HCT116 (cell line): ENCODE measurements around the gene ZNF438. TPM values are rescaled to one million over a fixed set of nuclear protein-coding genes. Genes with fewer than 3 reads are reported as not detected.

Experiments used
- ATAC-seq: fragments of 200-7000 bp; cut with Tn5 transposase; 2 replicates; pipeline ENCODE4 v1.9.1; 2020; ENCODE audit warnings: mild to moderate bottlenecking, moderate library complexity
- BruUV-seq: library from RNA; stranded (reverse); fragments of 400-500 nt; replicated peaks from 2 replicates; lab custom pipeline; 2021; lab: Mats Ljungman, UMichigan
- CTCF ChIA-PET: fragments of 300-600 bp; sonication (Branson Sonifier 250); formaldehyde crosslinking; loops from one replicate; lab custom pipeline; 2021; ENCODE audit warnings: antibody characterized with exemption; lab: Charles Lee
- POLR2A ChIA-PET: fragments of 300-600, 350-600 bp; sonication (Branson Sonifier 250); formaldehyde crosslinking; loops from one replicate; lab custom pipeline; 2021; ENCODE audit warnings: antibody characterized with exemption; lab: Charles Lee
- RAD21 ChIA-PET, 2 experiments: fragments of 300-600 bp; sonication (Branson Sonifier 250); formaldehyde crosslinking; loops; one replicate each; lab custom pipeline; 2023; ENCODE audit warnings: low total read pairs in 2 of 2; ENCODE audit not compliant: uncharacterized antibody in 2 of 2, unreplicated experiment in 2 of 2, low non-redundant PET in 1 of 2; lab: Charles Lee
- DNase-seq: peaks from one replicate; pipeline ENCODE4 v3.0.0-alpha.2; 2010; ENCODE audit warnings: low read depth, low spot score
- H2AFZ ChIP-seq: fragments of 200-600 bp; shearing (Covaris generic), sonication (generic); 2 replicates; pipeline ENCODE4 v1.6.1; 2017; ENCODE audit warnings: low read depth, mixed run types, mixed read lengths, antibody characterized with exemption, low read length; ENCODE audit not compliant: poor library complexity, severe bottlenecking
- H3K27ac ChIP-seq: 2 replicates; pipeline ENCODE4 v1.5.1; 2012; ENCODE audit warnings: low read depth, low read length
- H3K27me3 ChIP-seq: fragments of 200-600 bp; sonication (generic); 2 replicates; pipeline ENCODE4 v1.6.1; 2016; ENCODE audit warnings: mixed run types, low read length, mixed read lengths; ENCODE audit not compliant: insufficient read depth
- H3K36me3 ChIP-seq, 2 experiments: fragments of 200-500 bp in 1 of 2; fragments of 200-600 bp in 1 of 2; sonication (Bioruptor generic) in 1 of 2; sonication (generic) in 1 of 2; 2 replicates each; pipeline versions ENCODE4 v1.5.1 to v1.6.1; 2014 to 2016; ENCODE audit warnings: low read length in 2 of 2, inconsistent platforms in 1 of 2, mixed read lengths in 1 of 2, mixed run types in 1 of 2; ENCODE audit not compliant: insufficient read depth in 2 of 2, control insufficient read depth in 1 of 2
- H3K4me1 ChIP-seq, 2 experiments: fragments of 200-600 bp in 1 of 2; sonication (generic) in 1 of 2; 2 replicates each; pipeline versions ENCODE4 v1.5.1 to v1.6.1; 2012 to 2017; ENCODE audit warnings: low read length in 2 of 2, inconsistent platforms in 1 of 2, mild to moderate bottlenecking in 1 of 2, mixed read lengths in 1 of 2, mixed run types in 1 of 2, moderate library complexity in 1 of 2; ENCODE audit not compliant: insufficient read depth in 2 of 2, control insufficient read depth in 1 of 2
- H3K4me2 ChIP-seq: fragments of 200-600 bp; sonication (generic); 2 replicates; pipeline ENCODE4 v1.6.1; 2017; ENCODE audit warnings: mixed run types, low read length, mixed read lengths
- H3K4me3 ChIP-seq, 2 experiments: fragments of 200-600 bp in 1 of 2; sonication (generic) in 1 of 2; replicated peaks in 1 of 2; 2 replicates each; pipeline ENCODE4 v1.5.1; 2011 to 2016; ENCODE audit warnings: low read length in 2 of 2, control low read depth in 1 of 2, low read depth in 1 of 2, mild to moderate bottlenecking in 1 of 2, mixed read lengths in 1 of 2, mixed run types in 1 of 2
- H3K79me2 ChIP-seq: fragments of 200-600 bp; sonication (generic); 2 replicates; pipeline ENCODE4 v1.6.1; 2017; ENCODE audit warnings: mild to moderate bottlenecking, mixed run types, low read length, moderate library complexity, mixed read lengths; ENCODE audit not compliant: insufficient read depth
- H3K9ac ChIP-seq: fragments of 200-600 bp; sonication (generic); 2 replicates; pipeline ENCODE4 v1.6.1; 2016; ENCODE audit warnings: low read length, mixed read lengths
- H3K9me2 ChIP-seq: fragments of 200-600 bp; sonication (generic), shearing (Covaris generic); 2 replicates; pipeline ENCODE4 v1.6.1; 2017; ENCODE audit warnings: mixed run types, mild to moderate bottlenecking, moderate library complexity; ENCODE audit not compliant: insufficient read depth
- H3K9me3 ChIP-seq, 2 experiments: fragments of 200-500 bp in 1 of 2; fragments of 200-600 bp in 1 of 2; sonication (Bioruptor generic) in 1 of 2; sonication (generic) in 1 of 2; 2 replicates each; pipeline ENCODE4 v1.6.1; 2014 to 2017; ENCODE audit warnings: low read length in 2 of 2, mixed read lengths in 2 of 2, inconsistent platforms in 1 of 2, low read depth in 1 of 2, mild to moderate bottlenecking in 1 of 2, mixed run types in 1 of 2, moderate library complexity in 1 of 2; ENCODE audit not compliant: control insufficient read depth in 1 of 2, insufficient read depth in 1 of 2
- H4K20me1 ChIP-seq: fragments of 200-600 bp; sonication (generic), shearing (Covaris generic); 2 replicates; pipeline ENCODE4 v1.6.1; 2017; ENCODE audit warnings: mixed run types, mild to moderate bottlenecking, moderate library complexity; ENCODE audit not compliant: insufficient read depth
- EZH2phosphoT487 ChIP-seq: fragments of 200-600 bp; IDR thresholded peaks from 2 replicates; pipeline ENCODE4 v1.6.1; 2018; ENCODE audit warnings: antibody characterized with exemption, borderline replicate concordance
- FOSL1 ChIP-seq: IDR thresholded peaks from 2 replicates; pipeline ENCODE4 v1.6.1; 2012; ENCODE audit warnings: low read depth
- RAD21 ChIP-seq: IDR thresholded peaks from 2 replicates; pipeline ENCODE4 v1.6.1; 2012; ENCODE audit warnings: low read depth, mild to moderate bottlenecking
- ZFX ChIP-seq: fragments of 450-650 bp; IDR thresholded peaks from 2 replicates; pipeline ENCODE4 v1.6.1; 2017
- intact Hi-C: fragments of 100-400 bp; cut with micrococcal nuclease; formaldehyde crosslinking; loops from 2 replicates; pipeline ENCODE4 v1.10.0; 2022
- total RNA-seq: library from RNA; stranded (reverse); gene quantifications from one replicate; pipeline ENCODE4 v1.2.1, GENCODE V29; 2021; ENCODE audit not compliant: unreplicated experiment
- TF ChIP-seq, protein P1 (sequence below): IDR thresholded peaks from 2 replicates; pipeline ENCODE4 v1.6.1; 2012; ENCODE audit warnings: low read depth
- TF ChIP-seq, protein P2 (sequence below): IDR thresholded peaks from 2 replicates; pipeline ENCODE4 v1.6.1; 2011; ENCODE audit warnings: mild to moderate bottlenecking, low read length, moderate library complexity; ENCODE audit not compliant: insufficient replicate concordance; ENCODE audit errors: extremely low read depth

The ZNF438 gene
- total RNA-seq, 1 experiment from 2014 or later: 3.3 TPM

DNA sequence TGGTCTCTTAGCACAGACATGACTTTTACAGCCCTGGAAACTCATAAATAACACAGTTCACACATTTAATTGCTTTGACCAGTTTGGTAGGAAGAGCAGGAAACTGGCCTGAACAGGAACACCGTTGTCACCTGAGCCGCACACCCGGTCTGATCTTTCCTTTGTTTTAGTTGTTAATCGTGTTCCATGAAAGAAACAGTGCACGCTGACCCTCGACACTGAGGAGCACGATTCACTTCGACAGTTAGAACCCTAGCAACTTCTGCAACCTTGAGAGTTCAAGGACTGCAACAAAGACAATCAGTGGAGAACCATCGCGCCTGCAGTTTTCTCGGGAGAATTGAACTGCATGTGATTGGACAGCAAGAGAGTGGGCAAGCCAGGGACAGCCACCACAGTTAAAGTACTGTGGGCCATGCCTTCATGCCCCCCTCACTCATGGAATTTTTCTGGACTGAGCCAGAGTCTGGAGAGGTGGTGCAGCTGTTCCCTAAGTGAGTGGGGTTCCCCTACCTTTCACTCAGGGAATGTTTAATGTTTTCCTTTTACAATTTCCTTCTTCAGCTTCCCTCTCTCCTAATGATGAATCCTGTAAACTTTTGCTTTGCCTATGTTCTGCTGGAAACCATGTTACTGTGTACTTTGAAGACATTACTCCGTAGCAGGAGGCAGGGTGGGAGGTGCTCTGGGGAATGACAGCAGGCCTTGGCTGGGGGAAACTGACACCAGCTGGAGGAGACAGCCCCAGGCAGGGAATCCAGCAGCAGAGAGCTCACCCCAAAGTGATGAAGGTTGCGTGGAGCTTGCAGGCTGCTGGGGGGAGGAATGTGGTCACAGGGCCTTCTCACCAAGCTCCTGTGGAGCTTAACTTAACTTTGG is 198.7 kb downstream of the ZNF438 start:
- no peak for DNase-seq
- Histone ChIP-seq H4K20me1 (no peaks in the 10 kb centered on the region), H3K4me3 (no peak overlapping the region), H3K4me2 (no peak overlapping the region), H3K9ac (no peak overlapping the region), H3K9me2 (no peaks in the 10 kb centered on the region), H3K27ac (no peak overlapping the region), H3K27me3 (no peaks in the 10 kb centered on the region), H3K4me1 (no peaks in the 10 kb centered on the region), H3K9me3 (no peaks in the 10 kb centered on the region), H2AFZ (no peak overlapping the region), H3K79me2 (no peaks in the 10 kb centered on the region), H3K36me3 (no peaks in the 10 kb centered on the region)
- ChIA-PET CTCF (no interaction called here), POLR2A (no interaction called here), RAD21 (no interaction called here)
- no peak for TF ChIP-seq FOSL1
- TF ChIP-seq EZH2phosphoT487: no peak
- no peak for TF ChIP-seq ZFX
- TF ChIP-seq, protein P1, sequence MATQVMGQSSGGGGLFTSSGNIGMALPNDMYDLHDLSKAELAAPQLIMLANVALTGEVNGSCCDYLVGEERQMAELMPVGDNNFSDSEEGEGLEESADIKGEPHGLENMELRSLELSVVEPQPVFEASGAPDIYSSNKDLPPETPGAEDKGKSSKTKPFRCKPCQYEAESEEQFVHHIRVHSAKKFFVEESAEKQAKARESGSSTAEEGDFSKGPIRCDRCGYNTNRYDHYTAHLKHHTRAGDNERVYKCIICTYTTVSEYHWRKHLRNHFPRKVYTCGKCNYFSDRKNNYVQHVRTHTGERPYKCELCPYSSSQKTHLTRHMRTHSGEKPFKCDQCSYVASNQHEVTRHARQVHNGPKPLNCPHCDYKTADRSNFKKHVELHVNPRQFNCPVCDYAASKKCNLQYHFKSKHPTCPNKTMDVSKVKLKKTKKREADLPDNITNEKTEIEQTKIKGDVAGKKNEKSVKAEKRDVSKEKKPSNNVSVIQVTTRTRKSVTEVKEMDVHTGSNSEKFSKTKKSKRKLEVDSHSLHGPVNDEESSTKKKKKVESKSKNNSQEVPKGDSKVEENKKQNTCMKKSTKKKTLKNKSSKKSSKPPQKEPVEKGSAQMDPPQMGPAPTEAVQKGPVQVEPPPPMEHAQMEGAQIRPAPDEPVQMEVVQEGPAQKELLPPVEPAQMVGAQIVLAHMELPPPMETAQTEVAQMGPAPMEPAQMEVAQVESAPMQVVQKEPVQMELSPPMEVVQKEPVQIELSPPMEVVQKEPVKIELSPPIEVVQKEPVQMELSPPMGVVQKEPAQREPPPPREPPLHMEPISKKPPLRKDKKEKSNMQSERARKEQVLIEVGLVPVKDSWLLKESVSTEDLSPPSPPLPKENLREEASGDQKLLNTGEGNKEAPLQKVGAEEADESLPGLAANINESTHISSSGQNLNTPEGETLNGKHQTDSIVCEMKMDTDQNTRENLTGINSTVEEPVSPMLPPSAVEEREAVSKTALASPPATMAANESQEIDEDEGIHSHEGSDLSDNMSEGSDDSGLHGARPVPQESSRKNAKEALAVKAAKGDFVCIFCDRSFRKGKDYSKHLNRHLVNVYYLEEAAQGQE: no peak
- TF ChIP-seq RAD21: no peak
- TF ChIP-seq, protein P2, sequence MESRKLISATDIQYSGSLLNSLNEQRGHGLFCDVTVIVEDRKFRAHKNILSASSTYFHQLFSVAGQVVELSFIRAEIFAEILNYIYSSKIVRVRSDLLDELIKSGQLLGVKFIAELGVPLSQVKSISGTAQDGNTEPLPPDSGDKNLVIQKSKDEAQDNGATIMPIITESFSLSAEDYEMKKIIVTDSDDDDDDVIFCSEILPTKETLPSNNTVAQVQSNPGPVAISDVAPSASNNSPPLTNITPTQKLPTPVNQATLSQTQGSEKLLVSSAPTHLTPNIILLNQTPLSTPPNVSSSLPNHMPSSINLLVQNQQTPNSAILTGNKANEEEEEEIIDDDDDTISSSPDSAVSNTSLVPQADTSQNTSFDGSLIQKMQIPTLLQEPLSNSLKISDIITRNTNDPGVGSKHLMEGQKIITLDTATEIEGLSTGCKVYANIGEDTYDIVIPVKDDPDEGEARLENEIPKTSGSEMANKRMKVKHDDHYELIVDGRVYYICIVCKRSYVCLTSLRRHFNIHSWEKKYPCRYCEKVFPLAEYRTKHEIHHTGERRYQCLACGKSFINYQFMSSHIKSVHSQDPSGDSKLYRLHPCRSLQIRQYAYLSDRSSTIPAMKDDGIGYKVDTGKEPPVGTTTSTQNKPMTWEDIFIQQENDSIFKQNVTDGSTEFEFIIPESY: no peak
- BruUV-seq: no TSS peak
- intact Hi-C loops: no loop called here
- no peak for ATAC-seq
